ENCODE data around the gene ABHD6. TPM values are rescaled to one million over a fixed set of nuclear protein-coding genes. Genes with fewer than 3 reads are reported as not detected.

The ABHD6 gene
- total RNA-seq, 1 experiment from 2014 or later = 6.5 TPM

- H3K9me2 ChIP-seq (ENCODE audit: insufficient read depth) = no peaks in the 10 kb centered on the region
- no peak overlapping the region for H2AFZ ChIP-seq
- TF ChIP-seq CTCF (conservative IDR thresholded peaks at IDR 0.05) = no peak
- H3K4me3 ChIP-seq = no peak overlapping the region
- H3K36me3 ChIP-seq (ENCODE audit: low read depth) = no peaks in the 10 kb centered on the region
- H3F3A ChIP-seq (ENCODE audit: insufficient read depth, low read depth) = peaks cover 18% of the 10 kb centered on the region
- no peak overlapping the region for H3K4me2 ChIP-seq
- DNase-seq = no peak
- H3K4me1 ChIP-seq (replicated peaks; ENCODE audit: insufficient read depth) = peaks cover 17% of the 10 kb centered on the region
- no peaks in the 10 kb centered on the region for H3K9me3 ChIP-seq (ENCODE audit: insufficient read depth, low read depth)
- intact Hi-C loops (cut with micrococcal nuclease; ENCODE audit: unreplicated experiment) = no loop called here
- H3K27me3 ChIP-seq (ENCODE audit: insufficient read depth, low read depth) = no peaks in the 10 kb centered on the region
- H4K20me1 ChIP-seq (ENCODE audit: insufficient read depth) = no peaks in the 10 kb centered on the region
- no TSS peak for BruUV-seq (replicated peaks)
- ChIA-PET POLR2A (ENCODE audit: unreplicated experiment) (no interaction called here), CTCF (interaction anchor here (0.6 kb wide), 1 partner anchor 110 kb away, joined by 5 read pairs; no protein-coding TSS in a partner anchor)
- H3K79me2 ChIP-seq (ENCODE audit: low read depth) = no peaks in the 10 kb centered on the region
- H3K27ac ChIP-seq = no peak overlapping the region
These were observed 34.1 kb upstream of the ABHD6 start for GRCh38 chr3:58203541-58203940.

GRCh38 chr3:58204720-58205119, 32.9 kb upstream of the ABHD6 start:
- CTCF ChIA-PET = no interaction called here

GRCh38 chr3:58205981-58206380, 31.6 kb upstream of the ABHD6 start:
- Histone ChIP-seq H3F3A (ENCODE audit: insufficient read depth, low read depth) (peaks cover 18% of the 10 kb centered on the region), H3K36me3 (ENCODE audit: low read depth) (no peaks in the 10 kb centered on the region), H2AFZ (peak overlapping the region; percentile 78; the same call in 1 of the 2 replicates), H3K4me2 (peak overlapping the region; percentile 61), H3K27me3 (ENCODE audit: insufficient read depth, low read depth) (no peaks in the 10 kb centered on the region), H3K9me3 (ENCODE audit: insufficient read depth, low read depth) (no peaks in the 10 kb centered on the region), H3K4me3 (no peak overlapping the region), H3K9me2 (ENCODE audit: insufficient read depth) (no peaks in the 10 kb centered on the region), H4K20me1 (ENCODE audit: insufficient read depth) (no peaks in the 10 kb centered on the region), H3K4me1 (replicated peaks; ENCODE audit: insufficient read depth) (peaks cover 17% of the 10 kb centered on the region), H3K79me2 (ENCODE audit: low read depth) (no peaks in the 10 kb centered on the region), H3K27ac (peak overlapping the region; percentile 74)
- CTCF ChIA-PET = no interaction called here
- POLR2A ChIA-PET (ENCODE audit: unreplicated experiment) = no interaction called here
- intact Hi-C loops (cut with micrococcal nuclease; ENCODE audit: unreplicated experiment) = loop anchor here (1.0 kb wide), 1 partner anchor 11 kb away; no protein-coding TSS in a partner anchor
- BruUV-seq (replicated peaks) = TSS peak; percentile 86
- TF ChIP-seq CTCF (conservative IDR thresholded peaks at IDR 0.05) = no peak
- TF ChIP-seq EZH2 (IDR thresholded peaks at IDR 0.05; ENCODE audit: low read depth) = no peak
- no peak for DNase-seq

More at GRCh38 chr3:58204720-58205119, 32.9 kb upstream of the ABHD6 start:
- BruUV-seq (replicated peaks) = no TSS peak
- intact Hi-C loops (cut with micrococcal nuclease; ENCODE audit: unreplicated experiment) = no loop called here
- H3K4me2 ChIP-seq = no peak overlapping the region
- DNase-seq = no peak
- H3K9me2 ChIP-seq (ENCODE audit: insufficient read depth) = no peaks in the 10 kb centered on the region
- no peak overlapping the region for H2AFZ ChIP-seq
- no peaks in the 10 kb centered on the region for H3K9me3 ChIP-seq (ENCODE audit: insufficient read depth, low read depth)
- H3K27me3 ChIP-seq (ENCODE audit: insufficient read depth, low read depth) = no peaks in the 10 kb centered on the region
- H3F3A ChIP-seq (ENCODE audit: insufficient read depth, low read depth) = peaks cover 18% of the 10 kb centered on the region
- POLR2A ChIA-PET (ENCODE audit: unreplicated experiment) = no interaction called here
- H3K27ac ChIP-seq = no peak overlapping the region
- H4K20me1 ChIP-seq (ENCODE audit: insufficient read depth) = no peaks in the 10 kb centered on the region
- TF ChIP-seq CTCF (conservative IDR thresholded peaks at IDR 0.05) (no peak), EZH2 (IDR thresholded peaks at IDR 0.05; ENCODE audit: low read depth) (no peak)
- no peaks in the 10 kb centered on the region for H3K79me2 ChIP-seq (ENCODE audit: low read depth)
- H3K4me1 ChIP-seq (replicated peaks; ENCODE audit: insufficient read depth) = peaks cover 17% of the 10 kb centered on the region
- H3K4me3 ChIP-seq = no peak overlapping the region
- no peaks in the 10 kb centered on the region for H3K36me3 ChIP-seq (ENCODE audit: low read depth)
